T-helper 17 cell (primary cell): ENCODE results near the gene STK39. TPM values are rescaled to one million over a fixed set of nuclear protein-coding genes. Genes with fewer than 3 reads are reported as not detected.

Experiments
- ATAC-seq: fragments of 150-1000 bp; cut with Tn5 transposase; 2 replicates; pipeline ENCODE4 v1.10.0; 2021; ENCODE audit warnings: mild to moderate bottlenecking, moderate library complexity
- DNase-seq, 3 donors: peaks; one replicate each; pipeline versions ENCODE4 v3.0.0 to v3.0.0-alpha.2; 2020 to 2021
- H3K9me3 ChIP-seq: one replicate; pipeline ENCODE4 v1.7.0; 2013; ENCODE audit warnings: low read length, mild to moderate bottlenecking; ENCODE audit not compliant: control insufficient read depth, poor library complexity, severe bottlenecking
- H3K27ac Mint-ChIP-seq: one replicate; pipeline ENCODE4 v1.8.0; 2022; ENCODE audit warnings: mild to moderate bottlenecking, moderate library complexity, mixed read lengths
- H3K27me3 Mint-ChIP-seq: one replicate; pipeline ENCODE4 v1.8.0; 2022; ENCODE audit warnings: mixed read lengths
- H3K36me3 Mint-ChIP-seq: one replicate; pipeline ENCODE4 v1.8.0; 2022; ENCODE audit warnings: low read depth, mixed read lengths
- H3K4me1 Mint-ChIP-seq: one replicate; pipeline ENCODE4 v1.8.0; 2022; ENCODE audit warnings: mild to moderate bottlenecking, mixed read lengths
- H3K4me3 Mint-ChIP-seq: one replicate; pipeline ENCODE4 v1.8.0; 2022; ENCODE audit warnings: mild to moderate bottlenecking, moderate library complexity, mixed read lengths
- total RNA-seq, 4 donors: library from RNA in 2 of 4; stranded (reverse) in 2 of 4; gene quantifications; one replicate each; pipeline ENCODE4 v1.2.3 and lab custom pipeline; 2022 to 2026

STK39 gene
- total RNA-seq, 2 donors from 2014 or later = 24.1 to 26.1 TPM

GRCh38 chr2:168234407-168235085, 12.8 kb downstream of the STK39 start:
- Mint-ChIP-seq H3K27me3 (no peaks in the 10 kb centered on the region), H3K4me1 (peaks cover 21% of the 10 kb centered on the region), H3K27ac (no peak overlapping the region), H3K4me3 (peak overlapping the region; percentile 31), H3K36me3 (peaks cover 2% of the 10 kb centered on the region)
- no peak for DNase-seq
- peak; percentile 89 for ATAC-seq
- no peaks in the 10 kb centered on the region for H3K9me3 ChIP-seq

- Mint-ChIP-seq H3K36me3 (peaks cover 2% of the 10 kb centered on the region), H3K27ac (no peak overlapping the region), H3K4me1 (peaks cover 19% of the 10 kb centered on the region), H3K4me3 (peak overlapping the region; percentile 31), H3K27me3 (no peaks in the 10 kb centered on the region)
- H3K9me3 ChIP-seq = no peaks in the 10 kb centered on the region
- peak; percentile 41 for ATAC-seq
- no peak for DNase-seq
Measured at GRCh38 chr2:168233726-168234406, 13.5 kb downstream of the STK39 start.

- H3K36me3 Mint-ChIP-seq = peaks cover 2% of the 10 kb centered on the region
- no peaks in the 10 kb centered on the region for H3K27me3 Mint-ChIP-seq
- H3K9me3 ChIP-seq = no peaks in the 10 kb centered on the region
- ATAC-seq (no peak), DNase-seq (no peak)
- no peak overlapping the region for H3K4me3 Mint-ChIP-seq
- H3K4me1 Mint-ChIP-seq = peaks cover 17% of the 10 kb centered on the region
- no peak overlapping the region for H3K27ac Mint-ChIP-seq
Measured at GRCh38 chr2:168233166-168233565, 14.2 kb downstream of the STK39 start.

- peaks cover 2% of the 10 kb centered on the region for H3K36me3 Mint-ChIP-seq
- DNase-seq (no peak), ATAC-seq (no peak)
- H3K4me1 Mint-ChIP-seq = peaks cover 10% of the 10 kb centered on the region
- H3K4me3 Mint-ChIP-seq = no peak overlapping the region
- H3K9me3 ChIP-seq = no peaks in the 10 kb centered on the region
- peak overlapping the region; percentile 11 for H3K27ac Mint-ChIP-seq
- H3K27me3 Mint-ChIP-seq = no peaks in the 10 kb centered on the region
Measured at GRCh38 chr2:168231609-168232241, 15.7 kb downstream of the STK39 start.

- H3K27ac Mint-ChIP-seq = no peak overlapping the region
- H3K36me3 Mint-ChIP-seq = peaks cover 2% of the 10 kb centered on the region
- H3K27me3 Mint-ChIP-seq = no peaks in the 10 kb centered on the region
- no peaks in the 10 kb centered on the region for H3K9me3 ChIP-seq
- DNase-seq = no peak
- H3K4me1 Mint-ChIP-seq = peaks cover 15% of the 10 kb centered on the region
- H3K4me3 Mint-ChIP-seq = no peak overlapping the region
- ATAC-seq = no peak
Measured at GRCh38 chr2:168230389-168230788, 17.0 kb downstream of the STK39 start.

GRCh38 chr2:168224346-168224745, 23.0 kb downstream of the STK39 start:
- Mint-ChIP-seq H3K36me3 (no peaks in the 10 kb centered on the region), H3K27ac (no peak overlapping the region), H3K4me1 (peaks cover 31% of the 10 kb centered on the region), H3K27me3 (no peaks in the 10 kb centered on the region), H3K4me3 (no peak overlapping the region)
- no peak for ATAC-seq
- no peak for DNase-seq
- no peaks in the 10 kb centered on the region for H3K9me3 ChIP-seq

GRCh38 chr2:168222088-168222487, 25.3 kb downstream of the STK39 start:
- H3K36me3 Mint-ChIP-seq = peaks cover 3% of the 10 kb centered on the region
- DNase-seq (no peak), ATAC-seq (no peak)
- no peaks in the 10 kb centered on the region for H3K9me3 ChIP-seq
- H3K4me3 Mint-ChIP-seq = no peak overlapping the region
- H3K27me3 Mint-ChIP-seq = no peaks in the 10 kb centered on the region
- peaks cover 35% of the 10 kb centered on the region for H3K4me1 Mint-ChIP-seq
- H3K27ac Mint-ChIP-seq = no peak overlapping the region

GRCh38 chr2:168220965-168221819, 26.2 kb downstream of the STK39 start:
- no peaks in the 10 kb centered on the region for H3K27me3 Mint-ChIP-seq
- no peaks in the 10 kb centered on the region for H3K9me3 ChIP-seq
- H3K36me3 Mint-ChIP-seq = peaks cover 3% of the 10 kb centered on the region
- DNase-seq = no peak
- no peak for ATAC-seq
- H3K4me3 Mint-ChIP-seq = no peak overlapping the region
- H3K4me1 Mint-ChIP-seq = peaks cover 35% of the 10 kb centered on the region
- H3K27ac Mint-ChIP-seq = peak overlapping the region; percentile 21

- Mint-ChIP-seq H3K27ac (peak overlapping the region; percentile 54), H3K4me1 (peaks cover 37% of the 10 kb centered on the region), H3K36me3 (peaks cover 3% of the 10 kb centered on the region), H3K4me3 (no peak overlapping the region), H3K27me3 (no peaks in the 10 kb centered on the region)
- no peak for ATAC-seq
- DNase-seq = no peak
- H3K9me3 ChIP-seq = no peaks in the 10 kb centered on the region
Measured at GRCh38 chr2:168217920-168218319, 29.5 kb downstream of the STK39 start.

GRCh38 chr2:168216351-168217005, 30.9 kb downstream of the STK39 start:
- H3K27ac Mint-ChIP-seq = no peak overlapping the region
- H3K9me3 ChIP-seq = no peaks in the 10 kb centered on the region
- ATAC-seq (no peak), DNase-seq (no peak)
- H3K27me3 Mint-ChIP-seq = no peaks in the 10 kb centered on the region
- no peak overlapping the region for H3K4me3 Mint-ChIP-seq
- peaks cover 3% of the 10 kb centered on the region for H3K36me3 Mint-ChIP-seq
- peaks cover 41% of the 10 kb centered on the region for H3K4me1 Mint-ChIP-seq

- Mint-ChIP-seq H3K4me1 (peaks cover 43% of the 10 kb centered on the region), H3K27ac (no peak overlapping the region), H3K4me3 (no peak overlapping the region), H3K36me3 (peaks cover 3% of the 10 kb centered on the region), H3K27me3 (no peaks in the 10 kb centered on the region)
- DNase-seq (no peak), ATAC-seq (no peak)
- H3K9me3 ChIP-seq = no peaks in the 10 kb centered on the region
Measured at GRCh38 chr2:168215813-168216212, 31.6 kb downstream of the STK39 start.

GRCh38 chr2:168212866-168213265, 34.5 kb downstream of the STK39 start:
- no peak overlapping the region for H3K4me3 Mint-ChIP-seq
- ATAC-seq (no peak), DNase-seq (no peak)
- peaks cover 47% of the 10 kb centered on the region for H3K4me1 Mint-ChIP-seq
- H3K9me3 ChIP-seq = no peaks in the 10 kb centered on the region
- H3K27ac Mint-ChIP-seq = peak overlapping the region; percentile 84
- no peaks in the 10 kb centered on the region for H3K36me3 Mint-ChIP-seq
- H3K27me3 Mint-ChIP-seq = no peaks in the 10 kb centered on the region
